ENCODE results near the gene HOXB7.
A peak's percentile ranks its signal among the peaks of the same experiment; 100 is the strongest.

HOXB7 gene

DNA sequence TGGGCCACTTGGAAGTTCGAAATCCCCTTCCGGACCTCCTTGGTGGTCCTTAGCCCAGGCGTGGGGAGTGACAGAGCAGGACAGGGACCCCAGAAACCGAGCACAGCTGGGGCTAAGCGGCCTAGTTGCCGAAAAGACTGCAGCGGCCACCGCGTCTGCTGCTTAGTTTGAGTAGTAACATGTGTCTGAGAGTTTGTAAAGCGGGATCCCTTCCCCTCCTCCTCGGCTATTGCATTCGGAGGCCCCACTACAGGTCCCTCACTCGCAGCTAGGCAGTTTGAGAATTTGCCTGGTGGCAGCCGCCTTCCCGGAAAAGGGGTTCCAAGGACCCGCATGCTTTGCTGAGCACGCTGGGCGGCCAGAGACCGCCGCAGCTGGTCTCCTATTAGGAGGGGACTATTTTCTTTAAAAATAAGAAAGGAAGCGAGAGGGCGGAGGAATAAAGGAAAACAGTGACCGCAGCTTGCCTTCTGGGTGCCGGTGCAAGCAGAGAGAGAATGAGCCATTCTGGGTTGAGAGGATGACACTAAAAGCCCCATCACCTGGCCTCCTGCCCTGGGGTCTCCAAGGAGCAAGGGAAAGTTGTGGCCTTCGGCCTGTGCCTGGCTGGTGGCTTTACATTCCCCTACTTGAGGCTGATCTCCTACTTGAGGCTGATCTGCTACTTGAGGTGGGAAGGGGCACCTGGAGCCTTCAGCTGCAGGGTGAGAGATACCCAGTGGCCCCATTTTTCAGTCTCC lies 16.1 kb downstream of the HOXB7 start:
- DNase-seq (ENCODE audit: low spot score), result no peak

- DNase-seq (ENCODE audit: low spot score), result peak; percentile 94
Observed at GRCh38 chr17:48593840-48594537, 16.8 kb downstream of the HOXB7 start.

DNA sequence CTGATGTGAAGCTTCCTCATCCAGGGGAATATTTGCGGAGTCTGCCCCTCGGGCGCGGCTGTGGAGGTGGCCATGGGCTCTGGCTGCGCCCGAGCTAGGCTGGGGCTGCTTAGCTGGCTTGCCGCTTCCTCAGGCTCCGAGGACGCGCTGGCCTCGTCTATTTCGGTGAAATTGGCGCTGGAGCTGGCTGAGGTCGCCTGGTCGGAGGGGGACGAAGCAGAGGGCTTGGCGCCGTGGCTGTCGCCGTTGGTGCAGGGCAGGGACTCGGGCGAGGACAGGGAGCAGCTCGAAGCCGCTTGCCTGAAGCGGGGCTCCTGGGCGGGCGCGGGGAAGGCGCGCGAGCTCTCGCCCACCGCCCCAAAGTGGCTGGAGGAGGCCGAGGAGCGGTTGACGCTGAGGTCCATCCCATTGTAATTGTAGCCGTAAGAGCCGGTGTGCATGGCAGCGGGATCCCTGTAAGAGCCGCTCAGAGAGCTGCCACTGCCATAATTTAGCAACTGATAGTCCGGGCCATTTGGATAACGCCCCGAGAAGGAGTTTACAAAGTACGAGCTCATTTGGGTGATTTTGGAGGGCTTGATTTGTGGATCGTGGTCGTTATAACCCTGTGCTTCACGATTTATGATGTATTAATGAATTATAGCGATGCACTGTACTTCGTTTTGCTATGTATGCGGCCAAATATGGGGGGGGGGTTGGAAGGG lies 17.5 kb downstream of the HOXB7 start, which contains the start of gene HOXB5:
Gene HOXB5 (minus strand): TSS at position 654 of the 704 bp plus-strand sequence. CDS start 97 bp downstream, at position 557.
- no peak for DNase-seq (ENCODE audit: low spot score)

GRCh38 chr17:48592577-48592976 lies 18.2 kb downstream of the HOXB7 start:
- no peak for DNase-seq (ENCODE audit: low spot score)

GRCh38 chr17:48592057-48592514 lies 18.7 kb downstream of the HOXB7 start:
- no peak for DNase-seq (ENCODE audit: low spot score)

GRCh38 chr17:48591255-48592056 lies 19.4 kb downstream of the HOXB7 start:
- no peak for DNase-seq (ENCODE audit: low spot score)

DNA sequence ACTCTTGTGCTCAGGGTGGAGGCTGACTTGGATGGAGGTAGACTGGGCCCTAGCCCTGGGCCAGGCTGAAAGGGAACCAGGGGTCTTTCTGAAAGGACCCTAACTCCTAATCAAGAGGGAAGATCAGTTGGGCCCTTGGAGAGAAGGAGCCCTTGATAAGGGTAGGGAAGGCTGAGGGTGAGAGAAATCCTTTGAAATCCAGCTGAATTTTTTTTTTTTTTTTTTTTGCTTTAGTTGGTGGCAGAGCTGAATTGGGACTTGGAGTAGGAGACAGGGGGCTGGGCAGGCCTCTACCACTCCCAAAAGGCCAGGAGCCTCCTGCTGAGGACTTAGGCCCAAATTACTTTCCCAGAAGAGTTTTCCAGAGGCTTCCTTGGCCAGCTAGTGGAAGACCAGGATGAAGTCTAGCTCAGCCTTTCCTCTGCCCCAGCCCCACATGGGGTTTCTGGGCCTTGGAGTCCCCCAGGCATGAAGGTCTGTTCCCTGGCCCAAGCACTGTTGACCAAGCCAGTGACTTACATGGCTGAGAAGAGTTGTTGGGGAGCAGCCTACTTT lies 20.1 kb downstream of the HOXB7 start:
- DNase-seq (ENCODE audit: low spot score), result no peak

DNA sequence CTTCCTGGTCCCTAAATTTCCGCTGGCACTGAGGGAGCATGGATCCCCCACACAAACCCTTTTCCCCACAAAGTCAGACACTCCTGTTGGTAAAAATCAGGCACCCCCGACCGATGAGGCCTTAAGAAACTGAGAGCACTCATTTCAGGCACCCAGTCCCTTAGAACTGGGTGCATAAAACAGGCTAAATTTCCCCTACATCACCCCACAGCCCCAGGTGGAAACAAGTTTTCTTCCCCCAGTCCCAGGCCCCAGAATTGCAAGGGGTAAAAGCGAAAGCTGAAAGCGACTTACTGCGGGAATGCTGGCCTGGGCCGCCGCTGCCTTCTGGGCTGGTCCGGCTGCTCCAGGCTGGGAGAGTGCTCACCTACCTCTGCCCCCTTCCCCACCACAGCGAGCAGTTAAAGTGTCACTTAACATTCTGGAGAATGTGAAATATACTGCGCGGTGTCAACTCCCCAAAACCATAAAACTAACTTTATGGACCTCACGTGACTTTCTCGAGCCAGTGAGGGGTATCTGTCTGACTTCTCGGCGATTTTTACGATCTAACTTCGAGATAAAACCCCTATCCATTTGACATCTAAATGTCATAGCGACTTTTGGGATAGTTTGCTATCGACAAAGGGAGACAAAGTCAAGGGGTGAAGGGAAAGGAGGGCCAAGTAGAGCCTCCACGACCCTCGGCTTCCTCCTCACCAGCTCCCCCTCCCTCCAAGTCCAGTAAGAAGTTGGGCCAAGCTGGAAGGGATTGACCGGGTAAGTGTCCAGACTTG lies 20.8 kb downstream of the HOXB7 start, which contains the start of gene HOXB3:
Gene HOXB3 (minus strand): TSS at position 411 of the 776 bp plus-strand sequence. CDS start 37,767 bp downstream, outside the sequence.
- no peak for DNase-seq (ENCODE audit: low spot score)

- no peak for DNase-seq (ENCODE audit: low spot score)
Observed at GRCh38 chr17:48589060-48589830, 21.6 kb downstream of the HOXB7 start.

- no peak for DNase-seq (ENCODE audit: low spot score)
Observed at GRCh38 chr17:48588528-48588927, 22.3 kb downstream of the HOXB7 start.

DNA sequence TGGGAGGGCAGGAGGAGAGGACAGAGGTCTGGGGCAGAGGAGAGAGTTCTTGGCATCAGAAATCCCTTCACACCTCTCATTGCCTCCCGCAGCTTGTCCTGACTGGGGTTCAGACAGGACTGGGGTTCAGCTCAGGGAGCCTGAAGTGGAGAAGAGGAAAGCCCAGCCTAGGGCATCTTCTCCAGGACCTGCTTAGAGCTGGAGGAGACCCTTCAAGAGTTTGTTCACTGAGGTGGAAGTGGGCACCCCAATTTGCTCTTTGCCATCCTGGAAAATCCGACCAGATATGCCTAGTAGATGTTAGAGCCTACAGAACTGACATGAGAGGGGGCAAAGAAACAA lies 22.8 kb downstream of the HOXB7 start:
- DNase-seq (ENCODE audit: low spot score), result no peak

DNA sequence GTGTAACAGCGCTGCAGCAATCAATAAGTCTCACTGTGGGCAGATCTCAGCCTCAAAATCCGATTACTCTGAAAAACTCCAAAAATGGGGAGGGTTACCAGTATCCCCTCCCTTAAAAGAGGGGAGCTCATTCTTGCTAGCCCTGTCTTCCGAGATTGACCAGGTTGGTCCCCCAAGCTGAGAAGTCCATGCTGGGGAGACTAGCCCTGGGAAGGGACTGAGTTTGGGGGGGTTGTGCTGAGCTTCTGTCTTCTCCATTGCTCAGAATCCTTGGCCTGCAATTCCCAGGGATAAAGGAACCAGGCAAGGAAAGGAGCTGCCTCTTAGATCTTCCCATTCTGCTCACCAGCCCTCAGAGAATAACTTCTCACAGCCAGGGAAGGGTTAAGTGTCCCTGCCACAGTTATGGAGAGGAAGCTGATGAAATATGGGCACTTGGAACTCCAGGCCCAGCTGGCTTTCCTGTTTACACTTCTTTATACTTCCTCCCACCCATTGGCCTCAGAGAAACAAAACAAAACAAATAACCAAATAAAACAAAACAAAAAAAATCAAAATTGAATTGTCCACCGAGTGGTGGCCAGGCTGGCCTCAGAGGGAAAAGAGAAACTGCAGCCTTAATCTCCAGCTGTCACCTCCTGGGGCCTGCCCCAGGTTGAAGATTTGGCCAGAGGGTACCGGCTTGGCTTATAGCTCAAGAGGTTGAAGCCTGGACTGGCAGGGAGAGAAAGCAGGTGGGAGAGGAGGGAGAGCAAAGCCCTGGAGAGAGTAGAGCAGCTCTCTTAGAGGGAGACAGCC lies 23.3 kb downstream of the HOXB7 start:
- no peak for DNase-seq (ENCODE audit: low spot score)

DNA sequence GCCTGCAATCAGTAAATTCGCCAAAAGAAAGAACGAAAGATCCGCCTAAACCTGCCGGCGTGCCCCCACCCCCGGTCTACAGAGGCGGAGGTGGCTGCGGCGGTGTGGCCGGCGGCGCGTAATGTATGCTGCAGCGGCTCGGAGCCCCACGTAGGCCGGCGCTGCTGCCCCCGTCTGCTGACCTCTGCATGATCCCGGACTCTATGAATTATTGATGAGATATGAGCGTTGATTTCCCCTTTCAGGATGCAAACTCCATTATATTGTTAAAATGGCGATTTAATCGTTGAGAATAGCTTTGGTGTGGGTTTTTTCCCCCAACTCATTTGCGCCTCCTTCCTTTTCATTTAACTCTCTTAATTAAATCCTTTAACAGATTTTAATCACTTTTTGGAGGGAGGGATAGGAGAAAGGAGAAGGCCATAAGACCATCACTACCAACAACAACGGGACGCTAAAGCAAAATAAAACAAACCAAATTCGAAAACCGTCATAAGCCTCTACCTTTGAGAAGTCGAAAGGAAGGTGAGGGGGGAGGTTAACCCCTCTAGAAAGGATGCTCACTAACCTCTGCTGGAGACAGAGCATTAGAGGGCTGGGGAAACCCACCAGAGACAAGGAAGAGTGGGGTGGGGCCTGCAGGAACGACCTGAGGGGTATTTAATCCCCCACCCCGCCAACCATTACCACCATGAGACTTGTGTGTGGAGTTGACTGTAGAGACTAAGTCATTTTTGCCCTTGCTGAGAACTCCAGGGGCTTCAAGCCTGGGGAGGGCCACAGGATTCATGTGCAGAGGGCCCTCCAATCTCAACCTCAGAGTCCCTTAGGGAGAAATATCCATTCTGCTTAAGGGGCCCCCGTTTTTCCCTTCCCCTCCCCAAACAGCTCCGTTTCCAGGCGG lies 24.2 kb downstream of the HOXB7 start:
- no peak for DNase-seq (ENCODE audit: low spot score)

- DNase-seq (ENCODE audit: low spot score), result no peak
Observed at GRCh38 chr17:48584223-48584741, 26.5 kb downstream of the HOXB7 start.

DNA sequence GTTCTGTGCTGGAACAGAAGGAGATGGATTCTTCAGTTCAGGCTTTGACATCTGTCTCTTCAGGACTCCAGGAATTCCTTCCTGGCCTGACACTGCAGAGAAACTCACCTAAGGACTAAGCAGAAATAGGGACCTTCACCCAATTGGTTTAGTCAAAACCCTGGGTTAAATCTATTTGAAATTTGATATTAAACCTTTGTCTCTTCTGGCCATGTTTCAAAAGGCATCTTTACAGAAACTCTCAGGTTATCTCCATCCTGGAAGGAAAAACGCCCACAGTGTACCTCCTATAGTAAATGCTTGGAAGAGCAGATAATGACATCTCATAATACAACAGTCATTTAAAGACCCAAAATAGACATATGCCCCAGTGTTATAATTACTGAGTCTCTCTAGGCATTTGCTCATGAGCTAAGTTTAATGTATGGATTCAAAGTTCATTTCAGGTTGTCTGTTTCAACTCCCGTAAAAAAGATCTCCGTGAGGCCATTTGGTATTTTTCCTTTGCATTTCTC lies 27.1 kb downstream of the HOXB7 start:
- no peak for DNase-seq (ENCODE audit: low spot score)

GRCh38 chr17:48582750-48583069 lies 28.1 kb downstream of the HOXB7 start:
- DNase-seq (ENCODE audit: low spot score), result no peak

- no peak for DNase-seq (ENCODE audit: low spot score)
Observed at GRCh38 chr17:48579760-48580554, 30.9 kb downstream of the HOXB7 start.

Measured in ecto neural progenitor cell (in vitro differentiated cells).